Spleen (tissue), 11 donors: ENCODE data around the gene DNAAF1. TPM values are rescaled to one million over a fixed set of nuclear protein-coding genes. Genes with fewer than 3 reads are reported as not detected.

ENCODE experiments used
- DNase-seq: peaks from one replicate; pipeline ENCODE4 v3.0.0-alpha.2; 2020
- H3K27ac ChIP-seq, 8 donors: fragments of 200-600 bp; sonication (generic) in 7 of 8; 1 replicate in 4 of 8; 2 replicates in 4 of 8; pipeline versions ENCODE4 v1.5.0 to v1.8.0; 2016 to 2021; ENCODE audit warnings: inconsistent platforms in 4 of 8, mild to moderate bottlenecking in 4 of 8, moderate library complexity in 1 of 8
- H3K27me3 ChIP-seq, 7 donors: fragments of 200-600 bp; sonication (generic) in 6 of 7; replicated peaks in 1 of 7; 1 replicate in 4 of 7; 2 replicates in 3 of 7; pipeline versions ENCODE4 v1.5.0 to v1.8.0; 2016 to 2021; ENCODE audit warnings: inconsistent platforms in 3 of 7, mild to moderate bottlenecking in 1 of 7
- H3K36me3 ChIP-seq, 6 donors: fragments of 200-600 bp; sonication (generic) in 5 of 6; 1 replicate in 4 of 6; 2 replicates in 2 of 6; pipeline versions ENCODE4 v1.5.0 to v1.8.0; 2016 to 2021; ENCODE audit warnings: inconsistent platforms in 2 of 6
- H3K4me1 ChIP-seq, 6 donors: fragments of 200-600 bp; sonication (generic) in 5 of 6; 1 replicate in 3 of 6; 2 replicates in 3 of 6; pipeline versions ENCODE4 v1.5.0 to v1.8.0; 2016 to 2021; ENCODE audit warnings: inconsistent platforms in 3 of 6
- H3K4me3 ChIP-seq, 8 donors: fragments of 200-600 bp; sonication (generic) in 7 of 8; 1 replicate in 4 of 8; 2 replicates in 4 of 8; pipeline versions ENCODE4 v1.5.0 to v1.8.0; 2016 to 2021; ENCODE audit warnings: inconsistent platforms in 4 of 8, mild to moderate bottlenecking in 4 of 8, moderate library complexity in 2 of 8
- H3K9me3 ChIP-seq, 8 donors: fragments of 200-600 bp; sonication (generic) in 7 of 8; 1 replicate in 4 of 8; 2 replicates in 4 of 8; pipeline versions ENCODE4 v1.5.0 to v1.8.0; 2016 to 2021; ENCODE audit warnings: inconsistent platforms in 4 of 8
- POLR2A ChIP-seq, 3 donors: fragments of 450-650 bp; IDR thresholded peaks; one replicate each; pipeline ENCODE4 v1.5.1; 2017; ENCODE audit warnings: antibody characterized with exemption in 3 of 3, mild to moderate bottlenecking in 1 of 3
- POLR2AphosphoS5 ChIP-seq, 3 donors: sonication (generic); formaldehyde crosslinking; IDR thresholded peaks; one replicate each; pipeline ENCODE4 v1.5.1; 2017; ENCODE audit warnings: antibody characterized with exemption in 3 of 3
- WGBS, 5 donors: extraction: QIAGEN DNeasy Blood & Tissue Kit in 3 of 5; methylation state at CpG; one replicate each; pipeline versions ENCODE4 v1.1.5 to v1.1.7; 2013 to 2018; 5-methylcytosine and 5-hydroxymethylcytosine counted together
- intact Hi-C: fragments of 100-400 bp; cut with DNase I; formaldehyde crosslinking; loops from one replicate; pipeline ENCODE4 v1.15.0; 2023; ENCODE audit warnings: low total_unique reads
- polyA plus RNA-seq, 3 donors: library from polyadenylated mRNA; stranded (reverse); fragments of 200-250 nt; gene quantifications; one replicate each; pipeline ENCODE4 v1.2.1, GENCODE V29; 2013
- total RNA-seq, 7 donors: library from RNA; depleted of rRNA in 3 of 7; stranded (reverse); fragments of >200 nt in 3 of 7; fragmentation: NEBNext Ultra II Directional in 4 of 7; extraction: Animal tissue kit (Norgen Biotek cat#: 25700) in 4 of 7; gene quantifications; one replicate each; pipeline versions ENCODE4 v1.1.0 to v1.2.1, GENCODE V29; 2016 to 2021
- TF ChIP-seq, protein P1 (sequence below), 11 experiments: fragments of 200-600 bp in 7 of 11; fragments of 450-650 bp in 4 of 11; sonication (generic) in 4 of 11; IDR thresholded peaks in 8 of 11; conservative IDR thresholded peaks in 3 of 11; 1 replicate in 7 of 11; 2 replicates in 4 of 11; pipeline versions ENCODE4 v1.4.0 to v1.8.0; 2016 to 2021; ENCODE audit warnings: antibody characterized with exemption in 11 of 11, inconsistent platforms in 4 of 11, mild to moderate bottlenecking in 1 of 11
- donor health status: healthy with polysubstance abuse.
- donor health status: DM: no; HTN: no; CAD: no; lungs with moderate emphysema.
- donor health status: DM: no; HTN: no; CAD: no.
- donor health status: Bipolar disorder and iron deficiency.
- donor health status: healthy.
- donor health status: DM: no; HTN: no; CAD: no.
- donor health status: DM: yes; HTN: yes; CAD: no.

Gene DNAAF1
- total and polyA plus RNA-seq, 10 donors = 0.20 to 4.3 (median 1.3) TPM; not detected in 1

DNA sequence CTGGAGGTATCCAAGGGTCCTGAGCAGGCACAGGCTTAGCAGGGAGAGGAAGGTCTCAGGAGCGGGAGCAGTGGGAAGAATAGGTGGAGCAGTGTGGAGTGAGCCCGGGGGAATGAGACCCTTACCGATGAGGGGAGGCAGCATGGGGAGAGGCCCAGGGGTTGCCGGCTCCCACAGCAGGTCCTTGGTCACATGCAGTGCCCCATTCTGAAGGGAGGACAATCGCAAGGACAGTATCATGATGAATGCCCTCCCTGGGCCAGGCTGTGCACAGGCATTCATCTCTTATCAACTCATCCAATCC lies 38.4 kb downstream of the DNAAF1 start:
- intact Hi-C loops = no loop called here
- H3K9me3 ChIP-seq = no peaks in the 10 kb centered on the region
- peaks cover 0 to 68% (median 50%) of the 10 kb centered on the region in 6 donors for H3K36me3 ChIP-seq
- no peaks in the 10 kb centered on the region for H3K27me3 ChIP-seq
- H3K4me3 ChIP-seq = no peak overlapping the region
- TF ChIP-seq, protein P1, sequence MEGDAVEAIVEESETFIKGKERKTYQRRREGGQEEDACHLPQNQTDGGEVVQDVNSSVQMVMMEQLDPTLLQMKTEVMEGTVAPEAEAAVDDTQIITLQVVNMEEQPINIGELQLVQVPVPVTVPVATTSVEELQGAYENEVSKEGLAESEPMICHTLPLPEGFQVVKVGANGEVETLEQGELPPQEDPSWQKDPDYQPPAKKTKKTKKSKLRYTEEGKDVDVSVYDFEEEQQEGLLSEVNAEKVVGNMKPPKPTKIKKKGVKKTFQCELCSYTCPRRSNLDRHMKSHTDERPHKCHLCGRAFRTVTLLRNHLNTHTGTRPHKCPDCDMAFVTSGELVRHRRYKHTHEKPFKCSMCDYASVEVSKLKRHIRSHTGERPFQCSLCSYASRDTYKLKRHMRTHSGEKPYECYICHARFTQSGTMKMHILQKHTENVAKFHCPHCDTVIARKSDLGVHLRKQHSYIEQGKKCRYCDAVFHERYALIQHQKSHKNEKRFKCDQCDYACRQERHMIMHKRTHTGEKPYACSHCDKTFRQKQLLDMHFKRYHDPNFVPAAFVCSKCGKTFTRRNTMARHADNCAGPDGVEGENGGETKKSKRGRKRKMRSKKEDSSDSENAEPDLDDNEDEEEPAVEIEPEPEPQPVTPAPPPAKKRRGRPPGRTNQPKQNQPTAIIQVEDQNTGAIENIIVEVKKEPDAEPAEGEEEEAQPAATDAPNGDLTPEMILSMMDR (IDR thresholded peaks at IDR 0.05 in 8 of 11, conservative IDR thresholded peaks at IDR 0.05 in 3 of 11) = no peak
- TF ChIP-seq POLR2A (IDR thresholded peaks at IDR 0.05) (no peak), POLR2AphosphoS5 (IDR thresholded peaks at IDR 0.05) (no peak)
- peaks cover 0 to 86% (median 54%) of the 10 kb centered on the region in 6 donors for H3K4me1 ChIP-seq
- 80 to 91% (median 88%) methylated on average over 5 of the region's 5 CpGs for WGBS, 5 donors
- no peak for DNase-seq
- H3K27ac ChIP-seq = peak overlapping the region in 6 of 8 donors; percentile 36 to 89 (median 85)

DNA sequence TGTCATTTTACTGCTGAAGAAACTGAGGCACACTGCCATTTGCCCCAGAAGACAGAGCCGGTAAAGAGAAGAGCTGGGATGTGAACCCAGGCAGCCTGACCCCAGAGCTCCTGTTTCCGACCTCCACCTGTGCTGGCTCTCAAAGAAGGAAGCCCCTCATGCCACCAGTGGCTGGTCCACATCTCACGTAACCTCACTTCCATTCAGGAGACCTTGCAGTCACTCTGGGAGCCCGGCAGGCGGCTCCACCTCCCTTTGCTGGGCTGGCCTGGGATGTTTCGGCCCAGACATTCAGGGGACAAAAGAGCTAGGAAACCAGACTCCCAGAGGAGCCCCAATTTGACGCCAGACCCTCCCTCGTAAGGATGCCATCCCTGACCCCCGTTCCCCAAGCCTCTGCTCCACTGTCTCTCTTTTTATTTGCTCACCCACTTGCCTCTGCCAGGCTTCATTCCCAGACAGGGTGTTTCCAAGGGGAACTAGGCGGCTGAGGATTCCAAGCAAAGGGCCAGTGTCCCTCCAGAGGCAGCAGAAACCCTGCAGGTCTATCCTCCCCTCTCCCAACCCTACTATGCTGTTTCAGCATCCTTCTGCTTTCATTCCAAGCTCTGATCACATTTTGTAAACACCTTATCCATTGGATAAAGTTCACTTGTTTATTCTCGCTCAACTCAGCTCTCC lies 38.9 kb downstream of the DNAAF1 start:
- peak overlapping the region in 7 of 8 donors; percentile 36 to 89 (median 84) for H3K27ac ChIP-seq
- intact Hi-C loops = no loop called here

DNA sequence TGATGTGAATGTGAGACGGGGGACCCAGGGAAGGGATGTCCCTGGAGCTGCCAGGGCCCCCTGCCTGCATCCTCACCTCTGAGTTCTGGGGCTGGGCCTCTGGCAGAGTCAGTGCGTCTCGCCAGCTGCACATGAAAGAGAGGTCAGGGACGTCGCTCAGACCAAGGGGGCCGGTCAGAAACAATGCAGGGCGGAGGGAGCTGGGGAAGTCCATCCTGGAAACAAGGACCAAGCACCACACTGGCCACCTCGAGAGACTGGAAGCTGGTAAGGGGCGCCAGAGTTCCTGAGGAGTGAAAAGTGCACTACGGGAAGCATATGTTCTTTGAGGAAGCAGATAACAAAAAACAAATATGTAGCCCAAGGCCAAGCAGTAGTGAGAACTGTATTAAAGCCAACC lies 39.7 kb downstream of the DNAAF1 start:
- DNase-seq = no peak
- TF ChIP-seq POLR2AphosphoS5 (IDR thresholded peaks at IDR 0.05) = peak; percentile 62 to 86 (median 82)
- TF ChIP-seq POLR2A (IDR thresholded peaks at IDR 0.05) = no peak
- 73 to 89% (median 81%) methylated on average over 10 of the region's 10 CpGs for WGBS, 5 donors
- no peaks in the 10 kb centered on the region for H3K9me3 ChIP-seq
- peak overlapping the region in 5 of 8 donors; percentile 74 to 97 (median 91) for H3K4me3 ChIP-seq
- H3K4me1 ChIP-seq = peaks cover 0 to 74% (median 48%) of the 10 kb centered on the region in 6 donors
- peak overlapping the region in 7 of 8 donors; percentile 29 to 89 (median 84) for H3K27ac ChIP-seq
- H3K27me3 ChIP-seq = no peaks in the 10 kb centered on the region
- intact Hi-C loops = no loop called here
- peaks cover 0 to 56% (median 38%) of the 10 kb centered on the region in 6 donors for H3K36me3 ChIP-seq

More for the DNA sequence above, 38.9 kb downstream of the DNAAF1 start:
- no peak for TF ChIP-seq POLR2A (IDR thresholded peaks at IDR 0.05)
- TF ChIP-seq, protein P1 (IDR thresholded peaks at IDR 0.05 in 8 of 11, conservative IDR thresholded peaks at IDR 0.05 in 3 of 11) = peak in 7 of 11 experiments; percentile 5 to 55 (median 35)
- no peak for TF ChIP-seq POLR2AphosphoS5 (IDR thresholded peaks at IDR 0.05)
- Histone ChIP-seq H3K4me1 (peaks cover 0 to 81% (median 52%) of the 10 kb centered on the region in 6 donors), H3K9me3 (no peaks in the 10 kb centered on the region), H3K4me3 (peak overlapping the region in 2 of 8 donors; percentile 10 to 91), H3K36me3 (peaks cover 0 to 63% (median 45%) of the 10 kb centered on the region in 6 donors), H3K27me3 (no peaks in the 10 kb centered on the region)
- WGBS, 5 donors = 68 to 93% (median 83%) methylated on average over 11 of the region's 11 CpGs
- DNase-seq = no peak

DNA sequence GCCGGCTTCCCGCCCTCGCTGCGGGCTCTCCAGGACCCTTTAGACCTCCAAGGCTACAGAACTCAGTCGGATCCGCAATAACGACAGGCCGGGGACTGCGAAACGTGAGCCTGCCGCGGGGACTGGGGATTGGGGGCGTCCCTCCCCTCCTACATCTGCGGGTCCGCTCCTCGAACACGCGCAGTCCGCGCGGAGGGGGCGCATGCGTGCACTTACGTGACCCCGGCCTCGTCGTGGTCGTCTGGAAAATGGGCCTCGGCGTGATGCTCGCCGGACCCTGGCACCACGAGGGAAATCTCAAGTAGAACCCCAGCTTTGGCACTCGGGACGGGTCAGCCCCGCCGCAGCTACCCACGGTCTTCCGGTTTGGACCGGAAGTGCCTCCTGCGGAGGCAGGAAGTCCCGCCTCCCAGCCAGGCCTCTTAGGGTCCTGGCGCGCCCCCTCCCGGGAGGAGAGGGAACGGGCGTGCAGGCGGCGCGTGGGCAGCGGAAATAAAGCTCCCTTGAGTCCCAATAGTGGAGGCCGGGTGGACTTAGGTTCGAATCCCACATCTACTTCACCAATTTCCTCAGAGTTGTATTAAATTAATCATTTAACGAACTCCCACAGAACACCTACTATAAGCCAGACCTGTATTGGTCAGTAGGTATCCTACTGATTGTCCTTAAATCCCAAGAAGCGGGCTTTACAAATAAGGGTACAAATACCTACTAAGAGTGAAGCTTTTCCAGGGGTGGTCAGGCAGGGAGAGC lies 41.8 kb downstream of the DNAAF1 start, which contains the start of gene TAF1C:
Gene TAF1C (minus strand): TSS at position 373 of the 753 bp plus-strand sequence. CDS start 2,069 bp downstream, outside the sequence.
- peak; percentile 91 to 93 (median 91) for TF ChIP-seq POLR2AphosphoS5 (IDR thresholded peaks at IDR 0.05)
- TF ChIP-seq, protein P1 (IDR thresholded peaks at IDR 0.05 in 8 of 11, conservative IDR thresholded peaks at IDR 0.05 in 3 of 11) = peak; percentile 94 to 100 (median 98)
- TF ChIP-seq POLR2A (IDR thresholded peaks at IDR 0.05) = no peak
- H3K36me3 ChIP-seq = peaks cover 0 to 35% (median 18%) of the 10 kb centered on the region in 6 donors
- peak; percentile 98 for DNase-seq
- peak within 1 kb of the TSS; percentile 62 to 90 (median 85) for H3K27ac ChIP-seq
- peak within 1 kb of the TSS; percentile 74 to 99 (median 92) for H3K4me3 ChIP-seq
- no peaks in the 10 kb centered on the region for H3K9me3 ChIP-seq
- H3K27me3 ChIP-seq = no peaks in the 10 kb centered on the region
- H3K4me1 ChIP-seq = peaks cover 0 to 53% (median 36%) of the 10 kb centered on the region in 6 donors
- 2 to 6% (median 2%) methylated on average over 22 to 55 of the region's 55 CpGs for WGBS, 5 donors
- intact Hi-C loops = no loop called here
